A172 (cell line): ENCODE data around the gene OSBPL8. TPM values are rescaled to one million over a fixed set of nuclear protein-coding genes. Genes with fewer than 3 reads are reported as not detected.
"Not testable (repeated sequence)": the region's sequence is repeated elsewhere in the genome, so short reads cannot be mapped to it uniquely, and the experiment has no call there.

Experiments
- DNase-seq: peaks from one replicate; pipeline ENCODE4 v3.0.0-alpha.2; 2015; ENCODE audit warnings: low spot score
- total RNA-seq: library from RNA; depleted of rRNA; stranded (reverse); fragments of >200 nt; shearing (Covaris generic); gene quantifications from 2 replicates; pipeline ENCODE4 v1.2.3, GENCODE V29; 2014

Gene OSBPL8
- total RNA-seq, 1 experiment from 2014 or later, result 58.1 TPM

- no peak for DNase-seq
Measured at GRCh38 chr12:76422154-76422542, 137.4 kb downstream of the OSBPL8 start.

- DNase-seq, result no peak
Measured at GRCh38 chr12:76421046-76421445, 138.5 kb downstream of the OSBPL8 start.

GRCh38 chr12:76420222-76420621, 139.3 kb downstream of the OSBPL8 start:
- DNase-seq, result no peak

- DNase-seq, result no peak
Measured at GRCh38 chr12:76417116-76417515, 142.5 kb downstream of the OSBPL8 start.

- DNase-seq, result no peak
Measured at GRCh38 chr12:76413121-76413520, 146.4 kb downstream of the OSBPL8 start.

- DNase-seq, result no peak
Measured at GRCh38 chr12:76410781-76411180, 148.8 kb downstream of the OSBPL8 start.

GRCh38 chr12:76410371-76410770, 149.2 kb downstream of the OSBPL8 start:
- DNase-seq, result no peak

- DNase-seq, result no peak
Measured at GRCh38 chr12:76409074-76409473, 150.5 kb downstream of the OSBPL8 start.

- no peak for DNase-seq
Measured at GRCh38 chr12:76407710-76408109, 151.9 kb downstream of the OSBPL8 start.

- no peak for DNase-seq
Measured at GRCh38 chr12:76402259-76402658, 157.3 kb downstream of the OSBPL8 start.

- DNase-seq, result no peak
Measured at GRCh38 chr12:76400136-76400535, 159.4 kb downstream of the OSBPL8 start.

GRCh38 chr12:76399040-76399439, 160.5 kb downstream of the OSBPL8 start:
- no peak for DNase-seq

GRCh38 chr12:76398106-76398505, 161.5 kb downstream of the OSBPL8 start:
- no peak for DNase-seq

GRCh38 chr12:76391461-76391860, 168.1 kb downstream of the OSBPL8 start:
- DNase-seq, result no peak

- no peak for DNase-seq
Measured at GRCh38 chr12:76387614-76388013, 172.0 kb downstream of the OSBPL8 start.

GRCh38 chr12:76384560-76384959, 175.0 kb downstream of the OSBPL8 start:
- no peak for DNase-seq

- DNase-seq, result no peak
Measured at GRCh38 chr12:76383988-76384387, 175.6 kb downstream of the OSBPL8 start.

- no peak for DNase-seq
Measured at GRCh38 chr12:76379261-76379660, 180.3 kb downstream of the OSBPL8 start.

GRCh38 chr12:76376876-76377275, 182.7 kb downstream of the OSBPL8 start:
- not testable (repeated sequence) for DNase-seq

- no peak for DNase-seq
Measured at GRCh38 chr12:76375939-76376338, 183.6 kb downstream of the OSBPL8 start.

- no peak for DNase-seq
Measured at GRCh38 chr12:76375470-76375869, 184.1 kb downstream of the OSBPL8 start.

GRCh38 chr12:76374386-76375020, 185.1 kb downstream of the OSBPL8 start:
- no peak for DNase-seq

- DNase-seq, result no peak
Measured at GRCh38 chr12:76368230-76368629, 191.3 kb downstream of the OSBPL8 start.

GRCh38 chr12:76366163-76366562, 193.4 kb downstream of the OSBPL8 start:
- DNase-seq, result no peak
